HG03432 (cell line): ENCODE results near the gene PRR30.
A peak's percentile ranks its signal among the peaks of the same experiment; 100 is the strongest.
"Not testable (repeated sequence)": the region's sequence is repeated elsewhere in the genome, so short reads cannot be mapped to it uniquely, and the experiment has no call there.

Experiments
- ATAC-seq: cut with Tn5 transposase; IDR thresholded peaks from one replicate; pipeline ENCODE4 v1.9.1; 2021; ENCODE audit warnings: mild to moderate bottlenecking, moderate library complexity; ENCODE audit not compliant: unreplicated experiment

PRR30 gene

GRCh38 chr2:27130396-27130795 is 8.8 kb downstream of the PRR30 start:
- ATAC-seq = no peak

- ATAC-seq = no peak
These were observed 10.3 kb downstream of the PRR30 start for GRCh38 chr2:27128668-27129571.

- no peak for ATAC-seq
These were observed 11.1 kb downstream of the PRR30 start for GRCh38 chr2:27127883-27128667.

- no peak for ATAC-seq
These were observed 12.9 kb downstream of the PRR30 start for GRCh38 chr2:27126252-27126710.

- ATAC-seq = no peak
These were observed 14.1 kb downstream of the PRR30 start for GRCh38 chr2:27125104-27125503.

- ATAC-seq = peak; percentile 51
These were observed 15.7 kb downstream of the PRR30 start, which contains the start of gene ABHD1 for GRCh38 chr2:27123302-27124150. Gene ABHD1 (plus strand): TSS chr2:27123815. CDS start chr2:27123949, 134 bp downstream.

GRCh38 chr2:27122791-27123190 is 16.4 kb downstream of the PRR30 start:
- ATAC-seq = no peak

GRCh38 chr2:27121906-27122305 is 17.3 kb downstream of the PRR30 start:
- no peak for ATAC-seq

- ATAC-seq = not testable (repeated sequence)
These were observed 19.9 kb downstream of the PRR30 start for GRCh38 chr2:27119330-27119670.

- ATAC-seq = no peak
These were observed 20.5 kb downstream of the PRR30 start, which contains the start of gene CGREF1 for GRCh38 chr2:27118525-27119329. Gene CGREF1 (minus strand): TSS chr2:27119128. CDS start chr2:27104366, 14,762 bp downstream.

- no peak for ATAC-seq
These were observed 21.1 kb downstream of the PRR30 start for GRCh38 chr2:27117995-27118524.

- no peak for ATAC-seq
These were observed 23.7 kb downstream of the PRR30 start for GRCh38 chr2:27115519-27115918.

GRCh38 chr2:27111392-27112078 is 27.7 kb downstream of the PRR30 start:
- ATAC-seq = not testable (repeated sequence)

GRCh38 chr2:27110603-27111352 is 28.4 kb downstream of the PRR30 start:
- not testable (repeated sequence) for ATAC-seq

GRCh38 chr2:27109083-27109482 is 30.1 kb downstream of the PRR30 start:
- no peak for ATAC-seq

- ATAC-seq = no peak
These were observed 31.0 kb downstream of the PRR30 start for GRCh38 chr2:27108221-27108620.

- no peak for ATAC-seq
These were observed 33.2 kb downstream of the PRR30 start for GRCh38 chr2:27105981-27106380.

GRCh38 chr2:27102329-27102728 is 36.9 kb downstream of the PRR30 start:
- no peak for ATAC-seq
